Fibroblast of lung (primary cell): ENCODE measurements around the gene SRP14. TPM values are rescaled to one million over a fixed set of nuclear protein-coding genes. Genes with fewer than 3 reads are reported as not detected.

Source experiments
- DNase-seq, 2 donors: peaks; one replicate each; pipeline versions ENCODE4 v3.0.0 to v3.0.0-alpha.2; 2010; ENCODE audit warnings: low read depth in 2 of 2
- H2AFZ ChIP-seq: 2 replicates; pipeline ENCODE4 v1.5.1; 2012; ENCODE audit warnings: low read length, control low read depth, inconsistent platforms
- H3K27ac ChIP-seq: 2 replicates; pipeline ENCODE4 v1.5.1; 2011; ENCODE audit warnings: low read length, control low read depth; ENCODE audit not compliant: insufficient read depth
- H3K27me3 ChIP-seq: 2 replicates; pipeline ENCODE4 v1.5.1; 2011; ENCODE audit warnings: mild to moderate bottlenecking, low read length; ENCODE audit not compliant: control insufficient read depth, insufficient read depth
- H3K36me3 ChIP-seq: 2 replicates; pipeline ENCODE4 v1.5.1; 2011; ENCODE audit warnings: low read length; ENCODE audit not compliant: control insufficient read depth, insufficient read depth
- H3K4me1 ChIP-seq: 2 replicates; pipeline ENCODE4 v1.5.1; 2011; ENCODE audit warnings: low read length; ENCODE audit not compliant: control insufficient read depth, insufficient read depth; ENCODE audit errors: extremely low read depth
- H3K4me2 ChIP-seq: 2 replicates; pipeline ENCODE4 v1.5.1; 2011; ENCODE audit warnings: low read length, control low read depth; ENCODE audit not compliant: insufficient read depth; ENCODE audit errors: extremely low read depth
- H3K4me3 ChIP-seq, 4 experiments: fragments of 200-600 bp in 1 of 4; sonication (generic) in 1 of 4; replicated peaks in 1 of 4; 2 replicates each; pipeline ENCODE4 v1.5.1; 2011 to 2016; ENCODE audit warnings: low read length in 4 of 4, low read depth in 3 of 4, mild to moderate bottlenecking in 3 of 4, control low read depth in 2 of 4, inconsistent platforms in 1 of 4, mixed read lengths in 1 of 4; ENCODE audit not compliant: insufficient read depth in 1 of 4; ENCODE audit errors: control extremely low read depth in 1 of 4
- H3K79me2 ChIP-seq: 2 replicates; pipeline ENCODE4 v1.5.1; 2012; ENCODE audit warnings: mild to moderate bottlenecking, low read length, inconsistent platforms; ENCODE audit not compliant: control insufficient read depth, insufficient read depth
- H3K9ac ChIP-seq: 2 replicates; pipeline ENCODE4 v1.5.1; 2011; ENCODE audit warnings: mild to moderate bottlenecking, low read length, control low read depth; ENCODE audit not compliant: insufficient read depth
- H3K9me3 ChIP-seq: 2 replicates; pipeline ENCODE4 v1.5.1; 2012; ENCODE audit warnings: low read depth, low read length; ENCODE audit not compliant: control insufficient read depth, insufficient read depth
- H4K20me1 ChIP-seq: 2 replicates; pipeline ENCODE4 v1.5.1; 2011; ENCODE audit warnings: low read length; ENCODE audit not compliant: control insufficient read depth, insufficient read depth; ENCODE audit errors: extremely low read depth
- EZH2 ChIP-seq: IDR thresholded peaks from 2 replicates; pipeline ENCODE4 v1.5.1; 2012; ENCODE audit warnings: low read length, control low read depth, mild to moderate bottlenecking; ENCODE audit errors: missing control alignments
- polyA plus RNA-seq, 2 donors: library from polyadenylated mRNA; depleted of rRNA in 1 of 2; stranded (reverse) in 1 of 2; unstranded in 1 of 2; fragments of >200 nt; gene quantifications; 2 replicates each; pipeline ENCODE4 v1.2.1, GENCODE V29; 2011 to 2012; ENCODE audit warnings: missing spikeins in 1 of 2
- total RNA-seq: library from RNA; depleted of rRNA; stranded (reverse); fragments of >200 nt; gene quantifications from 2 replicates; pipeline ENCODE4 v1.2.1, GENCODE V29; 2014
- TF ChIP-seq, protein P1 (sequence below), 2 donors: IDR thresholded peaks in 1 of 2; conservative IDR thresholded peaks in 1 of 2; 1 replicate in 1 of 2; 2 replicates in 1 of 2; pipeline ENCODE4 v1.5.1; 2011 to 2012; ENCODE audit warnings: low read length in 2 of 2, control low read depth in 1 of 2, inconsistent platforms in 1 of 2, low read depth in 1 of 2, mild to moderate bottlenecking in 1 of 2

The SRP14 gene
- total and polyA plus RNA-seq, 2 donors (not counting 1 experiment from before 2014, with no cell fraction given) = 162 to 465 TPM

DNA sequence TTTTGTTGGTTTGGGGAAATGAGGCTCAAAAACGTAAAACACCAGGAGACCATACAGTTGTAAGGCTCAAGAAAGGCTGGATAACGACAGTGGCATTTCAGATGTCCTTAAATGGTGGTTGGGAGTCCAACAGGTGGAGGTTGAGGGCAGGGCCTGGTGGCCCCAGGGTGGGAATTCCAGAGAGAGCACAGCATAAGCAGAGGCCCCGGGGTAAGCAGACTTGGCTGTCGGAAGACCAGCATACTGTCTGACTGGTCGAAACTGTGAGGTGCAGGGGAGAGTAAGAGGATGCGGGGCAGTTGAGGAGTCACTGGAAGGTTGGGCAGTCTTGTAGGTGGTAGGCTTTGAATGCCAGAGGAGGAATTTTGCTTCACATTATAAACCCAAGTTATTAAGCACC is 48.3 kb downstream of the SRP14 start:
- H4K20me1 ChIP-seq = no peaks in the 10 kb centered on the region
- no peaks in the 10 kb centered on the region for H3K4me1 ChIP-seq
- H3K9me3 ChIP-seq = no peaks in the 10 kb centered on the region
- no peak overlapping the region for H3K27ac ChIP-seq
- no peak overlapping the region for H2AFZ ChIP-seq
- H3K36me3 ChIP-seq = peaks cover 24% of the 10 kb centered on the region
- TF ChIP-seq, protein P1, sequence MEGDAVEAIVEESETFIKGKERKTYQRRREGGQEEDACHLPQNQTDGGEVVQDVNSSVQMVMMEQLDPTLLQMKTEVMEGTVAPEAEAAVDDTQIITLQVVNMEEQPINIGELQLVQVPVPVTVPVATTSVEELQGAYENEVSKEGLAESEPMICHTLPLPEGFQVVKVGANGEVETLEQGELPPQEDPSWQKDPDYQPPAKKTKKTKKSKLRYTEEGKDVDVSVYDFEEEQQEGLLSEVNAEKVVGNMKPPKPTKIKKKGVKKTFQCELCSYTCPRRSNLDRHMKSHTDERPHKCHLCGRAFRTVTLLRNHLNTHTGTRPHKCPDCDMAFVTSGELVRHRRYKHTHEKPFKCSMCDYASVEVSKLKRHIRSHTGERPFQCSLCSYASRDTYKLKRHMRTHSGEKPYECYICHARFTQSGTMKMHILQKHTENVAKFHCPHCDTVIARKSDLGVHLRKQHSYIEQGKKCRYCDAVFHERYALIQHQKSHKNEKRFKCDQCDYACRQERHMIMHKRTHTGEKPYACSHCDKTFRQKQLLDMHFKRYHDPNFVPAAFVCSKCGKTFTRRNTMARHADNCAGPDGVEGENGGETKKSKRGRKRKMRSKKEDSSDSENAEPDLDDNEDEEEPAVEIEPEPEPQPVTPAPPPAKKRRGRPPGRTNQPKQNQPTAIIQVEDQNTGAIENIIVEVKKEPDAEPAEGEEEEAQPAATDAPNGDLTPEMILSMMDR (conservative IDR thresholded peaks at IDR 0.05 in 1 of 2, IDR thresholded peaks at IDR 0.05 in 1 of 2; ENCODE audit: low read depth in 1 of 2, low read length in 2 of 2) = no peak
- no peak for TF ChIP-seq EZH2
- no peak overlapping the region for H3K4me2 ChIP-seq
- no peak overlapping the region for H3K9ac ChIP-seq
- no peaks in the 10 kb centered on the region for H3K79me2 ChIP-seq
- no peak overlapping the region for H3K4me3 ChIP-seq
- DNase-seq = no peak
- no peaks in the 10 kb centered on the region for H3K27me3 ChIP-seq

DNA sequence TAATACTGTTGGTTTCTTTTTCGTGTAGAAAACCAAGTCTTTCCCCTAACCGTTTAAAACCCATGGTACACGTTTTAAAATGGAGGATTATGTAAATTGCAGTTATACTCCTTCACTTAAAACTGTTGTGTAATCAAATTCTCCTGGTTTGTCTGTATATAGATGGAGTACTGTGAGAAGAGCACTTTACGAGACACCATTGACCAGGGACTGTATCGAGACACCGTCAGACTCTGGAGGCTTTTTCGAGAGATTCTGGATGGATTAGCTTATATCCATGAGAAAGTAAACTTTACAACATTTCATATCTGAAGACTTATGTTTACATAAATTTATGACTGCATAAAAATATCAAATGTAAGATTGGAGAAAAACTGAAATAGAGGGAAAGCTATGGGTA is 51.2 kb downstream of the SRP14 start:
- Histone ChIP-seq H3K4me1 (no peaks in the 10 kb centered on the region), H3K4me2 (no peak overlapping the region), H3K9ac (no peak overlapping the region), H3K9me3 (no peaks in the 10 kb centered on the region), H3K4me3 (no peak overlapping the region), H2AFZ (no peak overlapping the region), H3K36me3 (peaks cover 17% of the 10 kb centered on the region), H3K27me3 (no peaks in the 10 kb centered on the region), H3K27ac (no peak overlapping the region), H3K79me2 (no peaks in the 10 kb centered on the region), H4K20me1 (no peaks in the 10 kb centered on the region)
- TF ChIP-seq, protein P1 (conservative IDR thresholded peaks at IDR 0.05 in 1 of 2, IDR thresholded peaks at IDR 0.05 in 1 of 2; ENCODE audit: low read depth in 1 of 2, low read length in 2 of 2) = no peak
- TF ChIP-seq EZH2 = no peak
- no peak for DNase-seq

Other genes with a start within 250 kb of the SRP14 start
- gene GPR176, start 118.9 kb downstream of the SRP14 start, total RNA-seq = 79.6 and 179 TPM in 2 replicates
- 99.9 and 124 TPM in 2 replicates for gene GPR176, start 118.9 kb downstream of the SRP14 start, polyA plus RNA-seq
- gene EIF2AK4, start 105.1 kb downstream of the SRP14 start, total RNA-seq = 59.8 and 97.4 TPM in 2 replicates
- gene EIF2AK4, start 105.1 kb downstream of the SRP14 start, polyA plus RNA-seq = 78.0 and 88.4 TPM in 2 replicates
- 8.6 and 9.5 TPM in 2 replicates for gene BMF, start 69.7 kb upstream of the SRP14 start, total RNA-seq
- 2.2 TPM in 2 replicates for gene BMF, start 69.7 kb upstream of the SRP14 start, polyA plus RNA-seq
- gene BUB1B, start 121.9 kb upstream of the SRP14 start, total RNA-seq = 2.1 and 5.4 TPM in 2 replicates
- 6.9 and 23.9 TPM in 2 replicates for gene BUB1B, start 121.9 kb upstream of the SRP14 start, polyA plus RNA-seq
- under 0.01 TPM in 1 of 2 replicates, not detected in the other for gene PAK6, start 199.9 kb upstream of the SRP14 start, total RNA-seq
- gene PAK6, start 199.9 kb upstream of the SRP14 start, polyA plus RNA-seq = 0.03 and 0.05 TPM in 2 replicates
- not detected in 2 replicates for gene ANKRD63, start 243.9 kb upstream of the SRP14 start, total RNA-seq
- not detected in 2 replicates for gene ANKRD63, start 243.9 kb upstream of the SRP14 start, polyA plus RNA-seq